Measurements from ENCODE around the gene RDX.

The RDX gene

DNA sequence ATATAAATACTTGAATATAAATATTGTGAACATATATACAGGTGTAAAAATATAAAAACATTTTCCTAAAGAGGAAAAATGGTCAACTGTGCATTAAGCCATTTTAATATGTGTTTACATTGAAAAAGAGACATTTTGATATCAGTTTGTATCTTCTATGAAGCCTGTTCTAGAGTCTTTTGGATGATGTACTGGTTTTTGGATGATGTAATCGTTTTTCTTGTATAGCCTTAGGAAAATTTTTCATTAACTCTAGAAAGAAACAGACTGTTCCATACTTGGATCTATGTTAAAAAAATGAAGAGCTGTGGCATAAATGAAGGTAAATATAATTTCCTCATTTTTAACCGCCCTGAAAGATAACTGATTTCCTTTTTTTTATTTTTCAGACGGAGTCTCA, 39.6 kb upstream of the RDX start:
- TF ChIP-seq, protein P1, sequence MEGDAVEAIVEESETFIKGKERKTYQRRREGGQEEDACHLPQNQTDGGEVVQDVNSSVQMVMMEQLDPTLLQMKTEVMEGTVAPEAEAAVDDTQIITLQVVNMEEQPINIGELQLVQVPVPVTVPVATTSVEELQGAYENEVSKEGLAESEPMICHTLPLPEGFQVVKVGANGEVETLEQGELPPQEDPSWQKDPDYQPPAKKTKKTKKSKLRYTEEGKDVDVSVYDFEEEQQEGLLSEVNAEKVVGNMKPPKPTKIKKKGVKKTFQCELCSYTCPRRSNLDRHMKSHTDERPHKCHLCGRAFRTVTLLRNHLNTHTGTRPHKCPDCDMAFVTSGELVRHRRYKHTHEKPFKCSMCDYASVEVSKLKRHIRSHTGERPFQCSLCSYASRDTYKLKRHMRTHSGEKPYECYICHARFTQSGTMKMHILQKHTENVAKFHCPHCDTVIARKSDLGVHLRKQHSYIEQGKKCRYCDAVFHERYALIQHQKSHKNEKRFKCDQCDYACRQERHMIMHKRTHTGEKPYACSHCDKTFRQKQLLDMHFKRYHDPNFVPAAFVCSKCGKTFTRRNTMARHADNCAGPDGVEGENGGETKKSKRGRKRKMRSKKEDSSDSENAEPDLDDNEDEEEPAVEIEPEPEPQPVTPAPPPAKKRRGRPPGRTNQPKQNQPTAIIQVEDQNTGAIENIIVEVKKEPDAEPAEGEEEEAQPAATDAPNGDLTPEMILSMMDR (IDR thresholded peaks at IDR 0.05) = no peak
- TF ChIP-seq ZFX (IDR thresholded peaks at IDR 0.05; ENCODE audit: borderline replicate concordance) = no peak
- no peak overlapping the region for H3K27ac ChIP-seq

DNA sequence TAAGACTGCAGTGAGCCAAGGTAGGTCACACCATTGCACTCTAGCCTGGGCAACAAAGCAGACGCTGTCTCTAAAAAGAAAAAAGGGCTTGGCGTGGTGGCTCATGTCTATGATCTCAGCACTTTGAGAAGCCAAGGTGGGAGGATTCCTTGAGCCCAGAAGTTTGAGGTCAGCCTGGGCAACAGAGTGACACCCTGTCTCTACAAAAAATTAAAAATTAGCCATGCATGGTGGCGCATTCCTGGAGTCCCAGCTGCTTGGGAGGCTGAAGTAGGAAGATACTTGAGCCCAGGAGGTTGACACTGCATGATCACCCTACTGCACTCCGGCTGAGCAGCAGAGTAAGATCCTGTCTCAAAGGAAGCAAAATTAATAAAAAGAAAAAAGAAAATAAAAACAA, 38.9 kb upstream of the RDX start:
- H3K27ac ChIP-seq = no peak overlapping the region
- no peak for TF ChIP-seq ZFX (IDR thresholded peaks at IDR 0.05; ENCODE audit: borderline replicate concordance)
- TF ChIP-seq, protein P1 (IDR thresholded peaks at IDR 0.05) = no peak

DNA sequence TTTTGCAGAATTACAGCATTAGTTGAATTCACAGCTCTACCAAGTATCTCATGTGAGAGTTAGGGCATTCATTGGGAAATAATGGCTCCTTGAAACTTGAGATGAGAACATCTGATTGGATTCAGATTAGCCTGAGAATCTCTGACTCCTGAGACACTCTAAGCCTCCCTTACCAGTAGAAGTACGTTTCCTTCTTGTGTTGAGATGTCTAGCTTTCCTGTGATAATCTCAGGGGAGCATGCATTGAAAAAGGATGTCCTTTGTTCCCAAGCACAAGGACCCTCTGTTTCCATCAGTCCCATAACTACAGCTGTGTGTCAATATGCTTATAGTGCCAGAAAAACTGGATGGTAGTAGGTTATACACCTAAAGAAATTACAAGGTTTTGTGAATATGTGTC, 35.2 kb upstream of the RDX start:
- H3K27ac ChIP-seq = no peak overlapping the region
- TF ChIP-seq, protein P1 (IDR thresholded peaks at IDR 0.05) = no peak
- no peak for TF ChIP-seq ZFX (IDR thresholded peaks at IDR 0.05; ENCODE audit: borderline replicate concordance)

DNA sequence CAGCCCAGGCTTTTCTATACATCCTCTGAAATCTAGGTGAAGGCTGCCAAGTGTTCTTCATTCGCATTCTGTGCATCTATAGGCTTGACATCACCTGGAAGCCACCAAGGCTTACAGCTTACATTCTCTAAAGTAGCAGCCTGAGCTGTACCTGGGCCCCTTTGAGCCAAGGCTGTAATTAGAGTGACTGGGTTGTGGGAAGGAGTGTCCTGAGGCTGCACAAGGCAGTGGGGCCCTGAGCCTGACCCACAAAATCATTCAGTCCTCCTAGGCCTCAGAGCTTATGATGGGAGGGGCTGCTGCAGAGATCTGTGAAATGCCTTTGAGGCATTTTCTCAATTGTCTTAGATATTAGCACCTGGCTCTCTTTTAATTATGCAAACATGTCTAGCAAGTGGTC, 33.0 kb upstream of the RDX start:
- TF ChIP-seq ZFX (IDR thresholded peaks at IDR 0.05; ENCODE audit: borderline replicate concordance) = no peak
- TF ChIP-seq, protein P1 (IDR thresholded peaks at IDR 0.05) = no peak
- no peak overlapping the region for H3K27ac ChIP-seq

DNA sequence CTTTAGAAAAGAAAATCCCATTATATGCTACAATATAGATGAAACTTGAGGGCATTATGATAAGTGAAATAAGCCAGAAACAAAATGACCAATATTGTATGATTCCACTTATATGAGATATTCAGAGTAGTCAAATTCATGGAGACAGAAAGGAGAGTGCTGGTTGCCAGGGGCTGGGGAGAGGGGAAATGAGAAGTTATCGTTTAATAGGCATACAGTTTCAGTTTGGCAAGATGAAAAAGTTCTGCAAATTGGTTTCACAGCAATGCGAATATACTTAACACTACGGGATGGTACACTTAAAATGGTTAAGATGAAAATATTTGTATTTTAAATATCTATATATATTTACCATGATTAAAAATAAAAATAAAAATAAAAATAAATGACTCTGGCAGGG, 31.1 kb upstream of the RDX start:
- H3K27ac ChIP-seq = no peak overlapping the region

DNA sequence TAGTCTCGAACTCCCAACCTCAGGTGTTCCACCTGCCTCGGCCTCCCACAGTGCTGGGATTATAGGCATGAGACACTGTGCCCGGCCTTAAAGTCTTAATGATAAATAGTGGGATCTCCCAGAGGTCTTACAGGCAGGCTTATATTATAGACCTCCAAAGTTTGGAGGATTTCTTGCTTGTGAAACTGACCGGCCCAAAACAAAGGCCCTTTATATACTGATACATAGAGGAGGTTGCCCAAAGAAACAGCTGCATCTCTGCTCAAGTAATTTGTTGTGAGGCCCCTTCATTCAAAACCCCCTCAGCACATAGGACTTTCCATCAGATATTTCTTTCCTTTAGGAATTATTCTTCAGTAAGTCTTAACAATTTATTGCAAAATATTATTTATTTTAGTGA, 27.4 kb upstream of the RDX start:
- TF ChIP-seq ZFX (IDR thresholded peaks at IDR 0.05; ENCODE audit: borderline replicate concordance) = no peak
- TF ChIP-seq, protein P1 (IDR thresholded peaks at IDR 0.05) = no peak
- H3K27ac ChIP-seq = no peak overlapping the region

More for the DNA sequence above, 31.1 kb upstream of the RDX start:
- TF ChIP-seq, protein P1 (IDR thresholded peaks at IDR 0.05) = no peak
- no peak for TF ChIP-seq ZFX (IDR thresholded peaks at IDR 0.05; ENCODE audit: borderline replicate concordance)

DNA sequence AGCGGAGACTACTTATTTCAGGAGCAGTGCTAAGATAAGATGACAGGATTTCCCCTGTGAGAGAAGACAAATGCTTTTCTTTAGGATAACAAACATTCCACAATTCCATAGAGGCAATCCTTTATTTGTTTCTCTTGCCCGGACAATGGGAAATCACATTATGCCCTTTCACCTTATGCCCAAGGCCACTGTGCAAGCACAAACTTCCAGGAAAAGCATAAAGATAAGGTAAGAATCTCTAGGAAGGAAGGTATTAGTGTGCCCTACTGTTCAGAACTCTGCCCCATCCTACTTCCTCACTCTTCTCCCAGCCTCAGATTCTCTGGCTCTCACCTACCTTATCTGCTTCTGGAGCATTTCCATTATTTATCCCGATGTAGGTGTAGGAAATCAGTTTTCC, 23.1 kb upstream of the RDX start:
- TF ChIP-seq, protein P1 (IDR thresholded peaks at IDR 0.05) = no peak
- no peak for TF ChIP-seq ZFX (IDR thresholded peaks at IDR 0.05; ENCODE audit: borderline replicate concordance)
- H3K27ac ChIP-seq = no peak overlapping the region
